Iris pigment epithelial cell (primary cell): Measurements from ENCODE around the gene HES1.
A peak's percentile ranks its signal among the peaks of the same experiment; 100 is the strongest.
"Not testable (repeated sequence)": the region's sequence is repeated elsewhere in the genome, so short reads cannot be mapped to it uniquely, and the experiment has no call there.

ENCODE experiments used
- DNase-seq: peaks from one replicate; pipeline ENCODE4 v3.0.0-alpha.2; 2011; ENCODE audit warnings: low read depth

The HES1 gene, protein sequence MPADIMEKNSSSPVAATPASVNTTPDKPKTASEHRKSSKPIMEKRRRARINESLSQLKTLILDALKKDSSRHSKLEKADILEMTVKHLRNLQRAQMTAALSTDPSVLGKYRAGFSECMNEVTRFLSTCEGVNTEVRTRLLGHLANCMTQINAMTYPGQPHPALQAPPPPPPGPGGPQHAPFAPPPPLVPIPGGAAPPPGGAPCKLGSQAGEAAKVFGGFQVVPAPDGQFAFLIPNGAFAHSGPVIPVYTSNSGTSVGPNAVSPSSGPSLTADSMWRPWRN

GRCh38 chr3:194135806-194136518 lies at the start of gene HES1:
Gene HES1 (plus strand): TSS chr3:194136148. CDS start chr3:194136381, 233 bp downstream.
- DNase-seq, result peak; percentile 99

GRCh38 chr3:194086388-194087075 lies 49.4 kb upstream of the HES1 start:
- peak; percentile 33 for DNase-seq

- DNase-seq, result peak; percentile 54
Measured at GRCh38 chr3:194087280-194087679, 48.7 kb upstream of the HES1 start.

- peak; percentile 59 for DNase-seq
Measured at GRCh38 chr3:194087995-194088855, 47.7 kb upstream of the HES1 start.

DNA sequence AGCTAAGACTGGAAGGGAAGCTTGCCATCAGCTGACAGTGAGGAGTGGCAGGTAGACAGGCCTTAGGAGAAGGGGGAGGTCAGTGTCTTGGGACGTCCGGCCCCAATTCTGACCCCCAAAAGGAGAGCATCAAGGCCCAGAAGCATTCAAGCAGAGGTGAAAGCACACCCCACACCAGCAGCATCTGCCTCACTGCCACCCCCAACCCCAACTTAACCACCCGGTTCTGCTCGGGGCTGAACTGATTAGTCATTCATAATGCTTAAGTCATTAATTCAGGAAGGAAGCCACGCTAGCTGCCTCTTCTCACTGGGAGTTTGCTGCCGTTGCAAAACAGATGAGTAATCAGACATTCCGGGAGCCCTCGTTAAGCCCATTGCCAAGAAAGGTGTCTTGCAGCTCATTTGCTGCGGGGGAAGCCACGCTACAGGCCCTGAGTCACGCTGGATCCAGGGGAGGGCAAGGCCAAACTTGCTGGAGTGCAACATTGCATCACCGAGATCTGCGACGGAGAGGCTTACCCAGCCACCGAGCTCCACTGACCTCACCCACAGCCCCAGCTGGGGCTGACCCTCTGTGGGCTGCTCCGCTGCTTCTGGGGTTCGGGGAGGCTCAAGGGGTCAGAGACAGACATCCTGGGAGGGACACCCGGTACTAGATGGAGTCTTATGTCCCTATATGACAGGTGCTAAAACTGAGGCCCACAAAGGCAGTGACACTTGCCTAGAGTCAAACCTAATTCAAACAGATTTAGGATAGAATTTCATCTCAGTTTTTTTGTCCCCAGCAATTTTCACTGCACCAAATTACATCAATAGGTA lies 46.4 kb upstream of the HES1 start:
- DNase-seq, result peak; percentile 100

- DNase-seq, result not testable (repeated sequence)
Measured at GRCh38 chr3:194090178-194090555, 45.8 kb upstream of the HES1 start.

- no peak for DNase-seq
Measured at GRCh38 chr3:194090716-194091115, 45.2 kb upstream of the HES1 start.

DNA sequence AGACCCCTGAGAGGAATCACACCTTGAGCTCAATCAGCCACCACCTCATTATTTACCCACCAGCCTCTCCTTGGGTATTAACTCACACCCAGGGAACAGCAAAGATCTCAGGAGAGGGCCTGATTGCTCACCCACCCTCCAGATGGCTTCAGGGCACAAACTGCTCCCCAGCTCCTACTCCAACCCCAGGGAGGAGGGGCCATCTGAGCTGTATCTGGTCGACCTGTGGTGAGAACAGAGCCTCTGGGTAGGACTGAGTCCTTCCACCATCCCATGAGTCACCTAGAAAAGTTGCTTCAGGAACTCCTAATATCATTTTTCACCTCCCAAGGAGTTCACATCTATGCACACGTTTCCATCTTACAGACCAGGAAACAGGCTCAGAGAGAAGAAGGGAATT lies 44.8 kb upstream of the HES1 start:
- DNase-seq, result peak; percentile 95

DNA sequence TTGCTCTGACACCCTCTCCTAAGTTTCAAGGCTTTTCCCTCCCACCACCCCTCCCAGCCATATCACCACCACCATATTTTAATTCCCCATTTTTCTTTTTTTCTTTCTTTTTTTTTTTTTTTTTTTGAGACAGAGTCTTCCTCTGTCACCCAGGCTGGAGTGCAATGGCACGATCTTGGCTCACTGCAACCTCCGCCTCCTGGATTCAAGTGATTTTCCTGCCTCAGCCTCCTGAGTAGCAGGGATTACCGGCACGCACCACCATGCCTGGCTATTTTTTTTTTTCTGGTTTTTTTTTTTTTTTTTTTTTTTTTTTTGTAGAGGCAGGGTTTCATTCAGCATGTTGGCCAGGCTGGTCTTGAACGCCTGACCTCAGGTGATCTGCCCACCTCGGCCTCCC lies 44.1 kb upstream of the HES1 start:
- not testable (repeated sequence) for DNase-seq

GRCh38 chr3:194092881-194093301 lies 43.1 kb upstream of the HES1 start:
- DNase-seq, result no peak

- DNase-seq, result no peak
Measured at GRCh38 chr3:194093842-194094241, 42.1 kb upstream of the HES1 start.

DNA sequence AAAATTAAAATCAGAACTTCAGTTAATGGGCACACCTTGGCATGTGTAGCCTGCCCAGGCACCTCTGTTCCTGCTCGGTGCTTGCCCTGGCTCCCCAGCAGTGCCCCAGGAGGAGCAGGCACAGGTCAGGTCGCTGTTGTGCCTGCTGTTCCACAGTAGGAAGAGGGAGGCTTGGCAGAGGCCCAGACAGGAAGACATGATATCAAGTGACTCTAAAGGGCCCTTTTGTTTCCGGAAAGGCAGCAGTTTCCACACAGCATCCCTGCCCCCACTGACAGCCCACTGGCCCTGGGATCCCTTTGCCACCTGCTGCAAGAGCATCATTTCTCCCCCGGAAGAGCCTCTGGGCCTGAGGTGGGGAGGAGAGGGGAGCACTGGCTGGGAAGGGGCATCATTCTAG lies 40.5 kb upstream of the HES1 start:
- DNase-seq, result no peak

- DNase-seq, result no peak
Measured at GRCh38 chr3:194095902-194096301, 40.0 kb upstream of the HES1 start.

- no peak for DNase-seq
Measured at GRCh38 chr3:194097141-194097882, 38.6 kb upstream of the HES1 start.

DNA sequence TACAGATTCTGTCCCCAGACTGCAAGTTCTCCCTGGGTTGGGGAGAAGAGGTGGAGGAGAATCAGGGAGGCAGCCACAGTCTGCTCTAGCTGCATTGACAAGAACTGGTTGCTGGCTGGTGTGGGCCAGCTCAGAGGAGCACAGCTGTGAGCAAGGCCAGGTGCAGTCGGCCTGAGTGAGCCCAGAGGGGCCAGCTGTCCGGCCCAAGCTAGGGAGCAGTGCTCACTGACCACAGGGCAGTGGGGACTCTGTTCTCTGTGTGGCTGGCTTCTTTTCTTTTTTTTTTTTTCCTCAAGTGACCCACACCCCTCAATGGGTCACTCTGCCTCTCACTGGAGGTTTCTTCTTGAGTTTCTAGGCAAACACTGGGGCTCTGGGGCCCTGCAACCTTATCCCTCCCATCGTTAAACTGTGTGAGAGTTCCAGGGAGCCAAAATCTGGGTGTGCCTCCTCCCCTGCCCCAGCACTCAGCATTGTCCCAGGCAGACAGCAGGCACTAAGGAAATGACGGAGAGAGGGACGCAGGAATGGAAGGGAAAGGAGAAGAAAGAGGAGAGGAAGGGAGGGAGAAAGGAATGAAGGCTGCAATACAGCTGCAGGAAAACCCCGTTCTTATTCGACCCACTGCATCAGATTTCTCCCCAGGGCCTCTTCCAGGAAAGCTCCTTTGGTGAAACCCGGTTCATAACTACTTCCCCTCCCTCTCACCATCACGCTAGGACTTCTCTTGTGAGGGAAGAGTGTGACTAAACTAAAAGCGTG lies 37.7 kb upstream of the HES1 start:
- no peak for DNase-seq

- DNase-seq, result no peak
Measured at GRCh38 chr3:194098843-194099183, 37.1 kb upstream of the HES1 start.

DNA sequence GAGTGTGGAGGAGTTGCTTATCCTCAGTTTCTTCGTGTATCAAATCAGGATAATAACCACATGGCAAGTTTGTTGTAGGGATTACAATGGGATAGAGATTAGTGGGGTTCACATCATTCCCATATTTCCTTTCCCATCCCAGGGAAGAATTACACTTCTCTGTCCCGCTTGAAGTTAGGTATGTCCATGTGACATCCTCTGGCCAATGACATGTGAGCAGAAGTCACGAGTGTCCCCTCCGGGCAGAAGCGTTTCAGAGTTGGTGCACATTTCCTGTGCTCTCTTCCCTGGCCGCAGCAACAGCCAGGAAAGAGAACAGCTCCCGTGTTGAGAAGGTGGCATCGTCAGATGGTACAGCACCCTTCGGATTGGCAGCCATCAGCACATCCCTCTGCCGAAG lies 36.7 kb upstream of the HES1 start:
- no peak for DNase-seq

DNA sequence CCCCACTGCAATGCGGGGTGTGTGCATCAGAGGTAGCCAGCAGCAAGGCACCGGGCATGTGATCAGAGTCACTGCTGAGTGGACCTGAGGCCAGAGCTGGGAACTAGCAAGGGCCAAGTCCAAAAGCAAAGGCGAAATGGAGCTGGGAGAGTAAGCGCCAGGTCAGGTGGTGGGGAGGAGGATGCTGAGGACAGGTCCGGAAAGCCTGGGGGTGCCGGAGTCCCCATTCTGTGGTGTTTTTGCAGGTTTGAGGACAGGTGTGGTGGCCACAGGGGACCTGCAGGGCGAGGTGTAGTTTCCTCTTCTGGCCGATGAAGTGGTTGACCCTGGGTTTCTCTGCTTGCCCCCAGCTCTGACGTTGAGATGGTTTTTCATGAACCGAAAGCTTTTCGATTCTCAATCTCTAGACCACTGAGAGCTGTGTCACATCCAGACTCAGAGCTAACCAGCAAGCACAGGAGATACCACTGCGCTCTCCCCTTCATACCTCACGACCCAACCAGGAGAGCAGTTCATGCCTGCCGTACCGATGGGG lies 35.0 kb upstream of the HES1 start:
- DNase-seq, result no peak

- DNase-seq, result no peak
Measured at GRCh38 chr3:194101592-194102432, 34.1 kb upstream of the HES1 start.
